T-helper 17 cell (primary cell): ENCODE results near the gene SCAMP2. TPM values are rescaled to one million over a fixed set of nuclear protein-coding genes. Genes with fewer than 3 reads are reported as not detected.
A peak's percentile ranks its signal among the peaks of the same experiment; 100 is the strongest.
"Not testable (repeated sequence)": the region's sequence is repeated elsewhere in the genome, so short reads cannot be mapped to it uniquely, and the experiment has no call there.

Experiments
- ATAC-seq: fragments of 150-1000 bp; cut with Tn5 transposase; 2 replicates; pipeline ENCODE4 v1.10.0; 2021; ENCODE audit warnings: mild to moderate bottlenecking, moderate library complexity
- DNase-seq, 3 donors: peaks; one replicate each; pipeline versions ENCODE4 v3.0.0 to v3.0.0-alpha.2; 2020 to 2021
- H3K9me3 ChIP-seq: one replicate; pipeline ENCODE4 v1.7.0; 2013; ENCODE audit warnings: low read length, mild to moderate bottlenecking; ENCODE audit not compliant: control insufficient read depth, poor library complexity, severe bottlenecking
- H3K27ac Mint-ChIP-seq: one replicate; pipeline ENCODE4 v1.8.0; 2022; ENCODE audit warnings: mild to moderate bottlenecking, moderate library complexity, mixed read lengths
- H3K27me3 Mint-ChIP-seq: one replicate; pipeline ENCODE4 v1.8.0; 2022; ENCODE audit warnings: mixed read lengths
- H3K36me3 Mint-ChIP-seq: one replicate; pipeline ENCODE4 v1.8.0; 2022; ENCODE audit warnings: low read depth, mixed read lengths
- H3K4me1 Mint-ChIP-seq: one replicate; pipeline ENCODE4 v1.8.0; 2022; ENCODE audit warnings: mild to moderate bottlenecking, mixed read lengths
- H3K4me3 Mint-ChIP-seq: one replicate; pipeline ENCODE4 v1.8.0; 2022; ENCODE audit warnings: mild to moderate bottlenecking, moderate library complexity, mixed read lengths
- total RNA-seq, 4 donors: library from RNA in 2 of 4; stranded (reverse) in 2 of 4; gene quantifications; one replicate each; pipeline ENCODE4 v1.2.3 and lab custom pipeline; 2022 to 2026

Gene SCAMP2
- total RNA-seq, 2 donors from 2014 or later = 84.1 to 86.8 TPM

- H3K27me3 Mint-ChIP-seq, H3K36me3 Mint-ChIP-seq, H3K4me3 Mint-ChIP-seq, H3K27ac Mint-ChIP-seq, DNase-seq, ATAC-seq, H3K9me3 ChIP-seq: not testable (repeated sequence)
- peaks cover 33% of the 10 kb centered on the region for H3K4me1 Mint-ChIP-seq
These were observed 14.5 kb upstream of the SCAMP2 start for GRCh38 chr15:74887537-74888193.

DNA sequence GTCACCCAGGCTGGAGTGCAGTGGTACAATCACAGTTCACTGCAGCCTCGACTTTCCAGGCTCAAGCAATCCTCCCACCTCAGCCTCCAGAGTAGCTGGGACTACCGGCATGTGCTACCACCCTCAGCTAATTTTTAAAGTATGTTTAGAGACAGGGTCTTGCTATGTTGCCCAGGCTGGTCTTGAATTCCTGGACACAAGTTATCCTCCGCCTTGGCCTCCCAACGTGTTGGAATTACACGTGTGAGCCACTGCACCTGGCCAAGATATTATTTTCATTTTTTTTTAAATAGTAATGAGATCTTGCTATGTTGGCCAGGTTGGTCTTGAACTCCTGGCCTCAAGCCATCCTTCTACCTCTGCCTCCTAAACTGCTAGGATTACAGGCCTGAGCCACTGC is 12.3 kb upstream of the SCAMP2 start:
- H3K36me3 Mint-ChIP-seq = no peaks in the 10 kb centered on the region

GRCh38 chr15:74884428-74885223 is 11.5 kb upstream of the SCAMP2 start:
- H3K27ac Mint-ChIP-seq = peak overlapping the region; percentile 29
- no peaks in the 10 kb centered on the region for H3K9me3 ChIP-seq
- peaks cover 17% of the 10 kb centered on the region for H3K4me1 Mint-ChIP-seq
- H3K27me3 Mint-ChIP-seq = no peaks in the 10 kb centered on the region
- ATAC-seq (no peak), DNase-seq (no peak)
- H3K36me3 Mint-ChIP-seq = no peaks in the 10 kb centered on the region
- H3K4me3 Mint-ChIP-seq = no peak overlapping the region

More for the DNA sequence above, 12.3 kb upstream of the SCAMP2 start:
- DNase-seq (no peak), ATAC-seq (no peak)
- Mint-ChIP-seq H3K27me3 (no peaks in the 10 kb centered on the region), H3K4me1 (peaks cover 24% of the 10 kb centered on the region), H3K27ac (no peak overlapping the region), H3K4me3 (no peak overlapping the region)
- no peaks in the 10 kb centered on the region for H3K9me3 ChIP-seq

GRCh38 chr15:74882528-74882927 is 9.4 kb upstream of the SCAMP2 start:
- no peak overlapping the region for H3K27ac Mint-ChIP-seq
- ATAC-seq (no peak), DNase-seq (no peak)
- H3K4me3 Mint-ChIP-seq = peak overlapping the region; percentile 49
- H3K9me3 ChIP-seq = no peaks in the 10 kb centered on the region
- H3K4me1 Mint-ChIP-seq = peaks cover 8% of the 10 kb centered on the region
- no peaks in the 10 kb centered on the region for H3K36me3 Mint-ChIP-seq
- no peaks in the 10 kb centered on the region for H3K27me3 Mint-ChIP-seq

DNA sequence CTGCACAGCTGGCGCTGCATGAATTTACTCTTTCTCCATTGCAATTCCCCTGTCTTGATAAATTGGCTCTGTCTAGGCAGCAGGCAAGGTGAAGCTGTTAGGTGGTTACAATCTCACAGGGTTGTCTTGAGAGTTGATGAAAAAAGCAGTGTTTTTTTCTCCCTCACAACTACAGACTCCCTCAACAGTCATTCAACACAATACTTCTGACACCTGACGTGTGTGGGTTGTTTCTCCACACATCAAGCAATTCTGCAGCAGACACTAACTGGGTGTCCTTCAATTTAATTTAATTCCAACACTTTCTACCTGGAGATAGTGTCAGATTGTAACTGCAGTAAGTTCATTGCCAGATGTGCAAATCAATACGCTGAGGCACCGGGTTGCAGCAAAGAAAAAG is 5.1 kb upstream of the SCAMP2 start:
- Mint-ChIP-seq H3K27me3 (no peaks in the 10 kb centered on the region), H3K4me3 (no peak overlapping the region), H3K27ac (no peak overlapping the region), H3K36me3 (no peaks in the 10 kb centered on the region), H3K4me1 (peaks cover 8% of the 10 kb centered on the region)
- ATAC-seq = no peak
- no peaks in the 10 kb centered on the region for H3K9me3 ChIP-seq
- no peak for DNase-seq

GRCh38 chr15:74873756-74874424 is 725 bp upstream of the SCAMP2 start:
- H3K27me3 Mint-ChIP-seq = no peaks in the 10 kb centered on the region
- H3K36me3 Mint-ChIP-seq = peaks cover 3% of the 10 kb centered on the region
- no peak for DNase-seq
- no peak for ATAC-seq
- H3K4me1 Mint-ChIP-seq = peaks cover 32% of the 10 kb centered on the region
- peak overlapping the region; percentile 99 for H3K27ac Mint-ChIP-seq
- no peaks in the 10 kb centered on the region for H3K9me3 ChIP-seq
- H3K4me3 Mint-ChIP-seq = peak overlapping the region; percentile 98

DNA sequence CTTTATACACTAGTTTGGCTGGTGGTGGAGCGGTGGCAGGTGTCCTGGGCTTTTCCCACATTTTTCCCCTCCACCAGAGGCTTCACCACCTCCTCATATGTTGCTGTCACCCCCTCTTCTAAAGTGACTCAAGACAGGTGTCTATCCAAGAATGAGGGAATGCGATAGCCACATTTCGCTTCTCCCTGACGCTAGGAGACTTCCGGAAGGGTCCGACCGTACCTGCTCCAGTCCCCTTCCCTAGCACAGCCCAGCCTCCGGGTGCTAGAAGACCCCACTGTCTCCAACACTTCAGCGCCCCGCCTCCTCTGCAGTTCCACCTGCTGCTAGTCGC is 496 bp downstream of the SCAMP2 start:
- DNase-seq = no peak
- Mint-ChIP-seq H3K27me3 (no peaks in the 10 kb centered on the region), H3K4me1 (peaks cover 39% of the 10 kb centered on the region), H3K4me3 (peak overlapping the region; percentile 98), H3K36me3 (peaks cover 3% of the 10 kb centered on the region), H3K27ac (peak overlapping the region; percentile 99)
- ATAC-seq = no peak
- no peaks in the 10 kb centered on the region for H3K9me3 ChIP-seq

DNA sequence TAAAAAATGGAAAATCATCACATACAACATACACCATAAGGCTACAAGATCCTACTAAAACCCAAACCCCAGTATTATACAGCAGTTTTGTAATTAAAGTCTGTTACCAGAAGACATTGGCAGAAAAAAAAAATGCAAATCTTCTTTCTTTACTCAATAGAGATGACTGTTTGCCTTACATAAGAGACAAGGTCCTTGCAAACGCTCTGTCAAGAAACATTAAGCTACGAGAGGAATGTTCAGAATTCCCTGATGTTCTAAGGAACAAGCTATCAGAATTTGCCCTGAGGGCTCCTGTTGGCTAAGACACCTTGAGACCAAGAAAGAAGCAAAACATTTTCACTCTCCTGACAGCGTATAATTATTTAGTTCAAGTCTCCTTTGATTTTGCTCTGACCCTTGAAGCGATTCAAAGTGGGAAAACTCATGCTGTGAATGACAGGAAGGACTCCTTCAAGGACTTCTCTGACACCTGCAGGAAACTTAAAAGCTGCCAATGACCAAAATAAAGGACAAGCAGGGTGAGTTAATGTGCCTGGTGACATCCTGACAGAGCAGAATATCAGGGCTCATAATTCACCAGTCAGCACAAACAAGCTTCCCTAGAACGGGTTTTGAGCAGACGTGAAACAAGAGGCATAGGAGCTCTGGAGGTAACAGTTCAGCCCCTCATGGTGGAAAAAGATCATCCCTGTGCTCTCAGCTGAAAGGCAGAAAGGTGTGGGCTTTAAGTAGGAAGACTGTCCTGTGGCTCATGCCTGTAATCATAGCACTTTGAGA is 2.5 kb downstream of the SCAMP2 start:
- no peak for DNase-seq
- Mint-ChIP-seq H3K27me3 (no peaks in the 10 kb centered on the region), H3K4me1 (peaks cover 48% of the 10 kb centered on the region), H3K27ac (peak overlapping the region; percentile 99), H3K36me3 (peaks cover 3% of the 10 kb centered on the region), H3K4me3 (peak overlapping the region; percentile 98)
- H3K9me3 ChIP-seq = no peaks in the 10 kb centered on the region
- ATAC-seq = no peak

GRCh38 chr15:74869726-74870407 is 3.3 kb downstream of the SCAMP2 start:
- H3K36me3 Mint-ChIP-seq = peaks cover 4% of the 10 kb centered on the region
- H3K27me3 Mint-ChIP-seq = no peaks in the 10 kb centered on the region
- ATAC-seq = no peak
- H3K4me3 Mint-ChIP-seq = peak overlapping the region; percentile 98
- no peaks in the 10 kb centered on the region for H3K9me3 ChIP-seq
- H3K4me1 Mint-ChIP-seq = peaks cover 50% of the 10 kb centered on the region
- DNase-seq = no peak
- peak overlapping the region; percentile 99 for H3K27ac Mint-ChIP-seq

GRCh38 chr15:74869372-74869725 is 3.8 kb downstream of the SCAMP2 start:
- DNase-seq (no peak), ATAC-seq (no peak)
- H3K4me3 Mint-ChIP-seq = peak overlapping the region; percentile 98
- no peaks in the 10 kb centered on the region for H3K27me3 Mint-ChIP-seq
- H3K4me1 Mint-ChIP-seq = peaks cover 53% of the 10 kb centered on the region
- peaks cover 4% of the 10 kb centered on the region for H3K36me3 Mint-ChIP-seq
- peak overlapping the region; percentile 99 for H3K27ac Mint-ChIP-seq
- no peaks in the 10 kb centered on the region for H3K9me3 ChIP-seq

DNA sequence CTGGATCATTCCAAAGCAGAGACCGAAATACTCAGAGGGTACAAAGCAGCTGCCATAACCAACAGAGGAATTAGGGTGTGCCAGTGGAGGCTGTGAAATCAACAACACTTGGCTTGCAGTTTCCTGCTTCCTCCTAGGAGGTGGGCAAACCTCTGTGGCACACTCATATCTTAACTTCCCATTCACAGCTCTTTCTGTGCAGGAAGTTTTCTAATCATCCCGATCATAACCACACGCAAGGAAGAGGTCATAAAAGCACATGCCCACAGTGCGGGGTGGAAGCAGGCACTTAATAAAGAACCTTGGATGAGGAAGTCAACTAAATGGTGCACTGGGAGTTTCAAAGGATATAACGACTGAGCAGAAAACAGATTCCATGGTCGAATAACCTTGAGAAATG is 5.1 kb downstream of the SCAMP2 start:
- Mint-ChIP-seq H3K27ac (peak overlapping the region; percentile 72), H3K36me3 (peaks cover 4% of the 10 kb centered on the region), H3K4me1 (peaks cover 61% of the 10 kb centered on the region), H3K27me3 (no peaks in the 10 kb centered on the region), H3K4me3 (peak overlapping the region; percentile 62)
- DNase-seq (no peak), ATAC-seq (no peak)
- H3K9me3 ChIP-seq = no peaks in the 10 kb centered on the region

GRCh38 chr15:74867466-74868038 is 5.6 kb downstream of the SCAMP2 start:
- H3K27ac Mint-ChIP-seq = peak overlapping the region; percentile 72
- H3K4me3 Mint-ChIP-seq = peak overlapping the region; percentile 67
- ATAC-seq = no peak
- peaks cover 4% of the 10 kb centered on the region for H3K36me3 Mint-ChIP-seq
- H3K27me3 Mint-ChIP-seq = no peaks in the 10 kb centered on the region
- no peak for DNase-seq
- H3K9me3 ChIP-seq = no peaks in the 10 kb centered on the region
- peaks cover 56% of the 10 kb centered on the region for H3K4me1 Mint-ChIP-seq
